HG02642 (cell line): Measurements from ENCODE around the gene C1QTNF12.

Experiments
- ATAC-seq: cut with Tn5 transposase; IDR thresholded peaks from one replicate; pipeline ENCODE4 v1.9.1; 2021; ENCODE audit warnings: mild to moderate bottlenecking; ENCODE audit not compliant: unreplicated experiment, poor library complexity

C1QTNF12 gene

GRCh38 chr1:1231400-1232207, 14.9 kb downstream of the C1QTNF12 start, which contains the start of gene SDF4:
TSS of gene SDF4 (minus strand) at chr1:1232001. CDS start at chr1:1228772, 3,229 bp downstream.
- ATAC-seq: peak; percentile 92

GRCh38 chr1:1230656-1231399, 15.7 kb downstream of the C1QTNF12 start:
- no peak for ATAC-seq

GRCh38 chr1:1229770-1230169, 16.8 kb downstream of the C1QTNF12 start:
- no peak for ATAC-seq

GRCh38 chr1:1228596-1229321, 17.8 kb downstream of the C1QTNF12 start:
- no peak for ATAC-seq

- no peak for ATAC-seq
These were observed 18.3 kb downstream of the C1QTNF12 start for GRCh38 chr1:1228187-1228586.

GRCh38 chr1:1227386-1227785, 19.1 kb downstream of the C1QTNF12 start:
- ATAC-seq: no peak

GRCh38 chr1:1226566-1227362, 19.8 kb downstream of the C1QTNF12 start:
- ATAC-seq: no peak

GRCh38 chr1:1225913-1226312, 20.6 kb downstream of the C1QTNF12 start:
- ATAC-seq: no peak

GRCh38 chr1:1225238-1225845, 21.2 kb downstream of the C1QTNF12 start:
- ATAC-seq: no peak

- ATAC-seq: no peak
These were observed 22.6 kb downstream of the C1QTNF12 start for GRCh38 chr1:1223891-1224290.

GRCh38 chr1:1223321-1223720, 23.2 kb downstream of the C1QTNF12 start:
- no peak for ATAC-seq

- no peak for ATAC-seq
These were observed 23.8 kb downstream of the C1QTNF12 start for GRCh38 chr1:1222575-1223225.

GRCh38 chr1:1221887-1222574, 24.5 kb downstream of the C1QTNF12 start:
- ATAC-seq: no peak

GRCh38 chr1:1220197-1220596, 26.3 kb downstream of the C1QTNF12 start:
- ATAC-seq: no peak

- no peak for ATAC-seq
These were observed 27.2 kb downstream of the C1QTNF12 start for GRCh38 chr1:1219341-1219740.

- no peak for ATAC-seq
These were observed 27.9 kb downstream of the C1QTNF12 start for GRCh38 chr1:1218524-1219200.

GRCh38 chr1:1217621-1218523, 28.6 kb downstream of the C1QTNF12 start:
- ATAC-seq: no peak
